CD14-positive monocyte (primary cell): ENCODE measurements around the gene PKP3. TPM values are rescaled to one million over a fixed set of nuclear protein-coding genes. Genes with fewer than 3 reads are reported as not detected.
A peak's percentile ranks its signal among the peaks of the same experiment; 100 is the strongest.

Experiments used
- DNase-seq, 3 donors: peaks; one replicate each; pipeline ENCODE4 v3.0.0-alpha.2; 2011 to 2022
- H2AFZ ChIP-seq: 2 replicates; pipeline ENCODE4 v1.6.0; 2012; ENCODE audit warnings: mild to moderate bottlenecking, low read depth, low read length, inconsistent platforms; ENCODE audit not compliant: insufficient read depth, poor library complexity, severe bottlenecking
- H3K27ac ChIP-seq, 2 donors: 1 replicate in 1 of 2; 2 replicates in 1 of 2; pipeline ENCODE4 v1.5.1; 2012 to 2013; ENCODE audit warnings: low read length in 2 of 2, control low read depth in 1 of 2, inconsistent platforms in 1 of 2, low read depth in 1 of 2, mild to moderate bottlenecking in 1 of 2
- H3K27me3 ChIP-seq, 2 donors: one replicate each; pipeline versions ENCODE4 v1.6.0 to v1.6.1; 2011 to 2013; ENCODE audit warnings: low read length in 2 of 2; ENCODE audit not compliant: control insufficient read depth in 2 of 2, insufficient read depth in 2 of 2
- H3K36me3 ChIP-seq, 2 donors: replicated peaks in 1 of 2; 1 replicate in 1 of 2; 2 replicates in 1 of 2; pipeline versions ENCODE4 v1.5.1 to v1.6.1; 2012 to 2013; ENCODE audit warnings: low read length in 2 of 2, control low read depth in 1 of 2, inconsistent platforms in 1 of 2, mild to moderate bottlenecking in 1 of 2; ENCODE audit not compliant: insufficient read depth in 2 of 2, control insufficient read depth in 1 of 2
- H3K4me1 ChIP-seq, 2 donors: 1 replicate in 1 of 2; 2 replicates in 1 of 2; pipeline versions ENCODE4 v1.5.1 to v1.6.1; 2012 to 2013; ENCODE audit warnings: low read length in 2 of 2, control low read depth in 1 of 2, inconsistent platforms in 1 of 2, mild to moderate bottlenecking in 1 of 2, moderate library complexity in 1 of 2; ENCODE audit not compliant: insufficient read depth in 2 of 2, control insufficient read depth in 1 of 2
- H3K4me2 ChIP-seq: replicated peaks from 2 replicates; pipeline ENCODE3; 2012; ENCODE audit warnings: low read length, moderate library complexity, mild to moderate bottlenecking; ENCODE audit not compliant: poor library complexity, severe bottlenecking; ENCODE audit errors: extremely low read depth
- H3K4me3 ChIP-seq, 3 experiments: fragments of 200-600 bp in 1 of 3; sonication (generic) in 1 of 3; replicated peaks in 1 of 3; 1 replicate in 2 of 3; 2 replicates in 1 of 3; pipeline ENCODE4 v1.5.1; 2011 to 2013; ENCODE audit warnings: low read length in 3 of 3, mild to moderate bottlenecking in 3 of 3, control low read depth in 2 of 3, low read depth in 2 of 3, inconsistent platforms in 1 of 3, moderate library complexity in 1 of 3
- H3K79me2 ChIP-seq: 2 replicates; pipeline ENCODE4 v1.6.0; 2012; ENCODE audit warnings: mild to moderate bottlenecking, control low read depth, inconsistent platforms, low read length, moderate library complexity; ENCODE audit not compliant: insufficient read depth
- H3K9ac ChIP-seq: 2 replicates; pipeline ENCODE4 v1.6.0; 2017; ENCODE audit warnings: low read length, mild to moderate bottlenecking; ENCODE audit not compliant: insufficient read depth, poor library complexity, severe bottlenecking
- H3K9me3 ChIP-seq, 2 donors: replicated peaks in 1 of 2; 1 replicate in 1 of 2; 2 replicates in 1 of 2; pipeline versions ENCODE4 v1.5.1 to v1.6.1; 2012 to 2013; ENCODE audit warnings: low read length in 2 of 2, control low read depth in 1 of 2; ENCODE audit not compliant: control insufficient read depth in 1 of 2, insufficient read depth in 1 of 2
- H4K20me1 ChIP-seq: 2 replicates; pipeline ENCODE4 v1.6.0; 2012; ENCODE audit warnings: mild to moderate bottlenecking, low read length, control low read depth, moderate library complexity; ENCODE audit not compliant: insufficient read depth
- H3K27ac Mint-ChIP-seq, 7 donors: one replicate each; pipeline ENCODE4 v1.8.0; 2020; ENCODE audit warnings: mild to moderate bottlenecking in 7 of 7, mixed read lengths in 7 of 7, moderate library complexity in 6 of 7, inconsistent platforms in 2 of 7
- H3K27me3 Mint-ChIP-seq, 3 donors: one replicate each; pipeline ENCODE4 v1.8.0; 2021 to 2022; ENCODE audit warnings: low read depth in 3 of 3, mild to moderate bottlenecking in 3 of 3, mixed read lengths in 3 of 3, moderate library complexity in 3 of 3, inconsistent platforms in 1 of 3
- H3K36me3 Mint-ChIP-seq, 2 donors: one replicate each; pipeline ENCODE4 v1.8.0; 2020; ENCODE audit warnings: mixed read lengths in 2 of 2, inconsistent platforms in 1 of 2, mild to moderate bottlenecking in 1 of 2
- H3K4me1 Mint-ChIP-seq: one replicate; pipeline ENCODE4 v1.8.0; 2020; ENCODE audit warnings: mild to moderate bottlenecking, mixed read lengths
- H3K4me3 Mint-ChIP-seq, 2 donors: one replicate each; pipeline ENCODE4 v1.8.0; 2020; ENCODE audit warnings: mild to moderate bottlenecking in 2 of 2, mixed read lengths in 2 of 2, moderate library complexity in 1 of 2
- H3K9me3 Mint-ChIP-seq, 7 donors: one replicate each; pipeline ENCODE4 v1.8.0; 2020 to 2022; ENCODE audit warnings: mixed read lengths in 7 of 7, mild to moderate bottlenecking in 6 of 7, moderate library complexity in 6 of 7, inconsistent platforms in 2 of 7
- CTCF ChIP-seq: fragments of 200-600 bp; IDR thresholded peaks from one replicate; pipeline ENCODE4 v1.8.0; 2022; ENCODE audit warnings: antibody characterized with exemption, mild to moderate bottlenecking
- WGBS: methylation state at CpG from one replicate; pipeline ENCODE4 v1.1.5; 2013; ENCODE audit warnings: missing lambda C conversion rate; ENCODE audit not compliant: insufficient coverage; 5-methylcytosine and 5-hydroxymethylcytosine counted together
- intact Hi-C, 2 donors: fragments of 100-400 bp; cut with micrococcal nuclease; formaldehyde crosslinking; loops; one replicate each; pipeline versions ENCODE4 v1.15.0 to v1.15.1; 2023
- polyA plus RNA-seq, 3 donors: library from polyadenylated mRNA; depleted of rRNA in 1 of 3; unstranded in 2 of 3; stranded (reverse) in 1 of 3; fragments of 300-500 nt in 2 of 3; fragments of >200 nt in 1 of 3; fragmentation: Illumina TruSeq in 2 of 3; gene quantifications; 1 replicate in 2 of 3; 2 replicates in 1 of 3; pipeline ENCODE4 v1.2.3, GENCODE V29; 2012 to 2021

Gene PKP3
- polyA plus RNA-seq, 3 donors = not detected

- Histone ChIP-seq H3K4me1 (no peaks in the 10 kb centered on the region), H3K79me2 (no peaks in the 10 kb centered on the region), H4K20me1 (no peaks in the 10 kb centered on the region), H3K4me2 (no peak overlapping the region), H3K27ac (no peak overlapping the region), H3K9ac (no peak overlapping the region), H2AFZ (no peak overlapping the region), H3K27me3 (peaks cover 0 to 18% of the 10 kb centered on the region in 2 donors), H3K36me3 (no peaks in the 10 kb centered on the region), H3K4me3 (no peak overlapping the region), H3K9me3 (no peaks in the 10 kb centered on the region)
- Mint-ChIP-seq H3K27ac (no peak overlapping the region), H3K36me3 (no peaks in the 10 kb centered on the region), H3K9me3 (peaks cover 0 to 3% (median 0%) of the 10 kb centered on the region in 7 donors), H3K4me3 (peak overlapping the region in 1 of 2 donors; percentile 35), H3K4me1 (peaks cover 2% of the 10 kb centered on the region), H3K27me3 (peaks cover 11 to 37% (median 11%) of the 10 kb centered on the region in 3 donors)
- intact Hi-C loops = no loop called here
- WGBS = 95% methylated on average over 7 of the region's 13 CpGs
- no peak for TF ChIP-seq CTCF
- DNase-seq = no peak
Measured at GRCh38 chr11:441043-441417, 47.0 kb downstream of the PKP3 start.

- H3K27ac Mint-ChIP-seq = no peak within 1 kb of the TSS
- H3K79me2 ChIP-seq = no peaks in the 10 kb centered on the region
- peak within 1 kb of the TSS in 1 of 2 donors; percentile 35 for H3K4me3 Mint-ChIP-seq
- H3K4me3 ChIP-seq = no peak within 1 kb of the TSS
- intact Hi-C loops = no loop called here
- no peaks in the 10 kb centered on the region for H3K4me1 ChIP-seq
- no peak within 1 kb of the TSS for H3K9ac ChIP-seq
- no peak for TF ChIP-seq CTCF
- peaks cover 0 to 18% of the 10 kb centered on the region in 2 donors for H3K27me3 ChIP-seq
- H3K36me3 ChIP-seq = no peaks in the 10 kb centered on the region
- peaks cover 0 to 3% (median 0%) of the 10 kb centered on the region in 7 donors for H3K9me3 Mint-ChIP-seq
- no peaks in the 10 kb centered on the region for H3K36me3 Mint-ChIP-seq
- no peak within 1 kb of the TSS for H2AFZ ChIP-seq
- DNase-seq = peak in 1 of 3 donors; percentile 66
- no peaks in the 10 kb centered on the region for H3K9me3 ChIP-seq
- no peaks in the 10 kb centered on the region for H4K20me1 ChIP-seq
- peaks cover 2% of the 10 kb centered on the region for H3K4me1 Mint-ChIP-seq
- no peak within 1 kb of the TSS for H3K27ac ChIP-seq
- H3K27me3 Mint-ChIP-seq = peaks cover 11 to 37% (median 11%) of the 10 kb centered on the region in 3 donors
- H3K4me2 ChIP-seq = no peak within 1 kb of the TSS
- 20% methylated on average over 27 of the region's 35 CpGs for WGBS
Measured at GRCh38 chr11:441418-442274, 47.6 kb downstream of the PKP3 start, which contains the start of gene ANO9. Gene ANO9, minus strand, starts transcription at chr11:442011. Its CDS starts 85 bp downstream, at chr11:441926.
